Caco-2 (cell line): ENCODE measurements around the gene DCDC1. TPM values are rescaled to one million over a fixed set of nuclear protein-coding genes. Genes with fewer than 3 reads are reported as not detected.
"Not testable (repeated sequence)": the region's sequence is repeated elsewhere in the genome, so short reads cannot be mapped to it uniquely, and the experiment has no call there.

ENCODE experiments used
- BruUV-seq: library from RNA; stranded (reverse); fragments of 400-500 nt; replicated peaks from 2 replicates; lab custom pipeline; 2021; lab: Mats Ljungman, UMichigan
- CTCF ChIA-PET: fragments of 300-600 bp; sonication (Branson Sonifier 250); formaldehyde crosslinking; loops from one replicate; lab custom pipeline; 2022; ENCODE audit warnings: antibody characterized with exemption; lab: Charles Lee
- POLR2A ChIA-PET: fragments of 300-600 bp; sonication (Branson Sonifier 250); formaldehyde crosslinking; loops from one replicate; lab custom pipeline; 2022; ENCODE audit warnings: antibody characterized with exemption; lab: Charles Lee
- DNase-seq, 2 experiments: peaks; one replicate each; pipeline versions ENCODE4 v3.0.0 to v3.0.0-alpha.2; 2020 to 2022
- H3K27me3 ChIP-seq: replicated peaks from 2 replicates; pipeline ENCODE4 v1.6.0; 2011; ENCODE audit warnings: low read length; ENCODE audit not compliant: control insufficient read depth, insufficient read depth
- H3K36me3 ChIP-seq: 2 replicates; pipeline ENCODE4 v1.5.1; 2011; ENCODE audit warnings: low read length; ENCODE audit not compliant: control insufficient read depth, insufficient read depth
- H3K4me1 ChIP-seq: fragments of 250-450 bp; sonication (Bioruptor Pico); 2 replicates; pipeline ENCODE4 v1.5.1; 2020; ENCODE audit warnings: mild to moderate bottlenecking
- H3K4me3 ChIP-seq: 2 replicates; pipeline ENCODE4 v1.5.1; 2011; ENCODE audit warnings: low read depth, mild to moderate bottlenecking, control low read depth, low read length
- H3K9me3 ChIP-seq: fragments of 250-450 bp; sonication (Bioruptor Pico); 2 replicates; pipeline ENCODE4 v1.5.1; 2020; ENCODE audit warnings: mild to moderate bottlenecking, moderate library complexity
- H3K27ac Mint-ChIP-seq: one replicate; pipeline ENCODE4 v1.8.0; 2022; ENCODE audit warnings: mixed read lengths; ENCODE audit not compliant: unreplicated experiment
- H3K27me3 Mint-ChIP-seq: one replicate; pipeline ENCODE4 v1.8.0; 2022; ENCODE audit warnings: mixed read lengths; ENCODE audit not compliant: insufficient read depth, unreplicated experiment
- H3K36me3 Mint-ChIP-seq: one replicate; pipeline ENCODE4 v1.8.0; 2022; ENCODE audit warnings: mild to moderate bottlenecking, mixed read lengths; ENCODE audit not compliant: insufficient read depth, unreplicated experiment
- H3K4me1 Mint-ChIP-seq: one replicate; pipeline ENCODE4 v1.8.0; 2022; ENCODE audit warnings: low read depth, mixed read lengths; ENCODE audit not compliant: unreplicated experiment
- H3K4me3 Mint-ChIP-seq: one replicate; pipeline ENCODE4 v1.8.0; 2022; ENCODE audit warnings: mild to moderate bottlenecking, moderate library complexity, mixed read lengths; ENCODE audit not compliant: unreplicated experiment
- H3K9me3 Mint-ChIP-seq: one replicate; pipeline ENCODE4 v1.8.0; 2022; ENCODE audit warnings: mixed read lengths; ENCODE audit not compliant: unreplicated experiment
- intact Hi-C: fragments of 100-400 bp; cut with micrococcal nuclease; formaldehyde crosslinking; loops from one replicate; pipeline ENCODE4 v1.10.0; 2022; ENCODE audit not compliant: unreplicated experiment
- total RNA-seq: library from RNA; stranded (reverse); gene quantifications from 2 replicates; pipeline ENCODE4 v1.2.3, GENCODE V29; 2022
- TF ChIP-seq, protein P1 (sequence below), 2 experiments: fragments of 200-600 bp in 1 of 2; IDR thresholded peaks; 1 replicate in 1 of 2; 2 replicates in 1 of 2; pipeline versions ENCODE4 v1.5.1 to v1.8.0; 2011 to 2022; ENCODE audit warnings: antibody characterized with exemption in 1 of 2, control low read depth in 1 of 2, inconsistent platforms in 1 of 2, low read depth in 1 of 2, low read length in 1 of 2, mild to moderate bottlenecking in 1 of 2, moderate library complexity in 1 of 2; ENCODE audit not compliant: insufficient read depth in 1 of 2, severe bottlenecking in 1 of 2, unreplicated experiment in 1 of 2

Gene DCDC1
- total RNA-seq, 1 experiment from 2014 or later: not detected

GRCh38 chr11:31323145-31323544 lies 46.4 kb downstream of the DCDC1 start:
- CTCF ChIA-PET: no interaction called here
- no peak overlapping the region for H3K4me3 Mint-ChIP-seq
- H3K36me3 Mint-ChIP-seq: no peaks in the 10 kb centered on the region
- no peaks in the 10 kb centered on the region for H3K36me3 ChIP-seq
- TF ChIP-seq, protein P1, sequence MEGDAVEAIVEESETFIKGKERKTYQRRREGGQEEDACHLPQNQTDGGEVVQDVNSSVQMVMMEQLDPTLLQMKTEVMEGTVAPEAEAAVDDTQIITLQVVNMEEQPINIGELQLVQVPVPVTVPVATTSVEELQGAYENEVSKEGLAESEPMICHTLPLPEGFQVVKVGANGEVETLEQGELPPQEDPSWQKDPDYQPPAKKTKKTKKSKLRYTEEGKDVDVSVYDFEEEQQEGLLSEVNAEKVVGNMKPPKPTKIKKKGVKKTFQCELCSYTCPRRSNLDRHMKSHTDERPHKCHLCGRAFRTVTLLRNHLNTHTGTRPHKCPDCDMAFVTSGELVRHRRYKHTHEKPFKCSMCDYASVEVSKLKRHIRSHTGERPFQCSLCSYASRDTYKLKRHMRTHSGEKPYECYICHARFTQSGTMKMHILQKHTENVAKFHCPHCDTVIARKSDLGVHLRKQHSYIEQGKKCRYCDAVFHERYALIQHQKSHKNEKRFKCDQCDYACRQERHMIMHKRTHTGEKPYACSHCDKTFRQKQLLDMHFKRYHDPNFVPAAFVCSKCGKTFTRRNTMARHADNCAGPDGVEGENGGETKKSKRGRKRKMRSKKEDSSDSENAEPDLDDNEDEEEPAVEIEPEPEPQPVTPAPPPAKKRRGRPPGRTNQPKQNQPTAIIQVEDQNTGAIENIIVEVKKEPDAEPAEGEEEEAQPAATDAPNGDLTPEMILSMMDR (IDR thresholded peaks at IDR 0.05; ENCODE audit: insufficient read depth in 1 of 2, low read depth in 1 of 2, low read length in 1 of 2, severe bottlenecking in 1 of 2, unreplicated experiment in 1 of 2): no peak
- H3K27me3 ChIP-seq: no peaks in the 10 kb centered on the region
- DNase-seq: no peak
- peaks cover 2% of the 10 kb centered on the region for H3K27me3 Mint-ChIP-seq
- POLR2A ChIA-PET: no interaction called here
- no peaks in the 10 kb centered on the region for H3K9me3 Mint-ChIP-seq
- H3K4me1 ChIP-seq: no peaks in the 10 kb centered on the region
- no peak overlapping the region for H3K27ac Mint-ChIP-seq
- H3K4me1 Mint-ChIP-seq: no peaks in the 10 kb centered on the region
- no TSS peak for BruUV-seq
- no peaks in the 10 kb centered on the region for H3K9me3 ChIP-seq
- no peak overlapping the region for H3K4me3 ChIP-seq
- intact Hi-C loops: no loop called here

DNA sequence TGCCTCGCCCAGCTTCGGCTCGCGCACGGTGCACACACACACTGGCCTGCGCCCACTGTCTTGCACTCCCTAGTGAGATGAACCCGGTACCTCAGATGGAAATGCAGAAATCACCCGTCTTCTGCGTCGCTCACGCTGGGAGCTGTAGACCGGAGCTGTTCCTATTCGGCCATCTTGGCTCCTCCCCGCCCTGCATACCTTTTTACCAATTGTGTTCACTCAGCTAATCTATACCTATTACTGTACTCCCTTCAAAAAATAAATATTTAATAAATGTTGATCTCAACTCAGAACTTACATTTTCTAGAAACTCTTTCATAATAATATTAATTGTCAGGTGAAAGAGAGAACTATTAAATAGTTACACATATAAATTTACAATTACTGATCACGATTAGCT lies 48.0 kb downstream of the DCDC1 start:
- H3K4me1 ChIP-seq, H3K27ac Mint-ChIP-seq, H3K36me3 Mint-ChIP-seq, H3K36me3 ChIP-seq, H3K9me3 Mint-ChIP-seq, intact Hi-C loops, H3K4me1 Mint-ChIP-seq, H3K27me3 Mint-ChIP-seq, DNase-seq, H3K27me3 ChIP-seq, POLR2A ChIA-PET, H3K9me3 ChIP-seq, BruUV-seq: not testable (repeated sequence)
- CTCF ChIA-PET: interaction anchor here (0.7 kb wide), 1 partner anchor 20 kb away, joined by 4 read pairs; no protein-coding TSS in a partner anchor
- peak overlapping the region; percentile 67 for H3K4me3 Mint-ChIP-seq
- H3K4me3 ChIP-seq: peak overlapping the region; percentile 19

- Histone ChIP-seq H3K4me1 (no peaks in the 10 kb centered on the region), H3K27me3 (no peaks in the 10 kb centered on the region), H3K36me3 (no peaks in the 10 kb centered on the region), H3K9me3 (no peaks in the 10 kb centered on the region), H3K4me3 (no peak overlapping the region)
- H3K9me3 Mint-ChIP-seq: no peaks in the 10 kb centered on the region
- POLR2A ChIA-PET: no interaction called here
- BruUV-seq: no TSS peak
- no peak overlapping the region for H3K4me3 Mint-ChIP-seq
- no peak overlapping the region for H3K27ac Mint-ChIP-seq
- no peaks in the 10 kb centered on the region for H3K4me1 Mint-ChIP-seq
- intact Hi-C loops: no loop called here
- H3K36me3 Mint-ChIP-seq: no peaks in the 10 kb centered on the region
- TF ChIP-seq, protein P1 (IDR thresholded peaks at IDR 0.05; ENCODE audit: insufficient read depth in 1 of 2, low read depth in 1 of 2, low read length in 1 of 2, severe bottlenecking in 1 of 2, unreplicated experiment in 1 of 2): no peak
- CTCF ChIA-PET: interaction anchor here (0.6 kb wide), 1 partner anchor 862 kb away, joined by 4 read pairs; no protein-coding TSS in a partner anchor
- DNase-seq: no peak
- H3K27me3 Mint-ChIP-seq: no peaks in the 10 kb centered on the region
Observed at GRCh38 chr11:31303644-31304180, 65.8 kb downstream of the DCDC1 start.
